Stimulated activated CD8-positive, alpha-beta memory T cell treated with anti-CD3 and anti-CD28 coated beads, Interleukin-12 subunit alpha, Interleukin-12 subunit beta, amount 100 ng/mL, for 4 hours (primary cell): ENCODE results near the gene DNMT1.

Experiments used
- DNase-seq: peaks from one replicate; pipeline ENCODE4 v3.0.0-alpha.2; 2020; ENCODE audit warnings: low read depth

The DNMT1 gene

GRCh38 chr19:10139952-10140351 lies 54.8 kb downstream of the DNMT1 start:
- no peak for DNase-seq

- no peak for DNase-seq
Measured at GRCh38 chr19:10138879-10139795, 55.6 kb downstream of the DNMT1 start.

GRCh38 chr19:10137751-10138682 lies 56.7 kb downstream of the DNMT1 start:
- no peak for DNase-seq

- DNase-seq = no peak
Measured at GRCh38 chr19:10136936-10137335, 57.8 kb downstream of the DNMT1 start.

- DNase-seq = no peak
Measured at GRCh38 chr19:10135551-10136334, 59.0 kb downstream of the DNMT1 start.

- DNase-seq = no peak
Measured at GRCh38 chr19:10134040-10134439, 60.7 kb downstream of the DNMT1 start.

- DNase-seq = no peak
Measured at GRCh38 chr19:10133596-10133995, 61.2 kb downstream of the DNMT1 start.

GRCh38 chr19:10132905-10133304 lies 61.8 kb downstream of the DNMT1 start:
- DNase-seq = no peak

- no peak for DNase-seq
Measured at GRCh38 chr19:10126213-10126639, 68.5 kb downstream of the DNMT1 start.

GRCh38 chr19:10124429-10124828 lies 70.3 kb downstream of the DNMT1 start:
- DNase-seq = no peak

GRCh38 chr19:10122045-10122444 lies 72.7 kb downstream of the DNMT1 start:
- no peak for DNase-seq

GRCh38 chr19:10120538-10121189 lies 74.1 kb downstream of the DNMT1 start:
- no peak for DNase-seq

- no peak for DNase-seq
Measured at GRCh38 chr19:10118960-10119359, 75.8 kb downstream of the DNMT1 start.

GRCh38 chr19:10116866-10117616 lies 77.7 kb downstream of the DNMT1 start:
- no peak for DNase-seq

GRCh38 chr19:10116085-10116865 lies 78.5 kb downstream of the DNMT1 start:
- DNase-seq = no peak

- no peak for DNase-seq
Measured at GRCh38 chr19:10115392-10116084, 79.2 kb downstream of the DNMT1 start.

GRCh38 chr19:10114651-10115391 lies 79.9 kb downstream of the DNMT1 start:
- no peak for DNase-seq

- no peak for DNase-seq
Measured at GRCh38 chr19:10113964-10114650, 80.6 kb downstream of the DNMT1 start.
